MG63 (cell line): ENCODE results near the gene PLXND1. TPM values are rescaled to one million over a fixed set of nuclear protein-coding genes. Genes with fewer than 3 reads are reported as not detected.
"Not testable (repeated sequence)": the region's sequence is repeated elsewhere in the genome, so short reads cannot be mapped to it uniquely, and the experiment has no call there.

Experiments
- DNase-seq: peaks from one replicate; pipeline ENCODE4 v3.0.0-alpha.2; 2020
- H3K27me3 ChIP-seq: fragments of 250-450 bp; sonication (Bioruptor Pico); 2 replicates; pipeline ENCODE4 v1.5.1; 2020; ENCODE audit warnings: mild to moderate bottlenecking, moderate library complexity
- H3K36me3 ChIP-seq: fragments of 250-450 bp; sonication (Bioruptor Pico); 2 replicates; pipeline ENCODE4 v1.5.1; 2020; ENCODE audit warnings: mild to moderate bottlenecking, moderate library complexity
- H3K4me3 ChIP-seq: fragments of 250-450 bp; sonication (Bioruptor Pico); 2 replicates; pipeline ENCODE4 v1.5.1; 2020; ENCODE audit warnings: mild to moderate bottlenecking, moderate library complexity
- H3K9me3 ChIP-seq: fragments of 250-450 bp; sonication (Bioruptor Pico); 2 replicates; pipeline ENCODE4 v1.5.1; 2020; ENCODE audit warnings: mild to moderate bottlenecking, moderate library complexity
- total RNA-seq: library from RNA; depleted of rRNA; stranded (reverse); fragments of >200 nt; shearing (Covaris generic); gene quantifications from 2 replicates; pipeline ENCODE4 v1.2.3, GENCODE V29; 2014; ENCODE audit warnings: low replicate concordance; rRNA removed

The PLXND1 gene, protein sequence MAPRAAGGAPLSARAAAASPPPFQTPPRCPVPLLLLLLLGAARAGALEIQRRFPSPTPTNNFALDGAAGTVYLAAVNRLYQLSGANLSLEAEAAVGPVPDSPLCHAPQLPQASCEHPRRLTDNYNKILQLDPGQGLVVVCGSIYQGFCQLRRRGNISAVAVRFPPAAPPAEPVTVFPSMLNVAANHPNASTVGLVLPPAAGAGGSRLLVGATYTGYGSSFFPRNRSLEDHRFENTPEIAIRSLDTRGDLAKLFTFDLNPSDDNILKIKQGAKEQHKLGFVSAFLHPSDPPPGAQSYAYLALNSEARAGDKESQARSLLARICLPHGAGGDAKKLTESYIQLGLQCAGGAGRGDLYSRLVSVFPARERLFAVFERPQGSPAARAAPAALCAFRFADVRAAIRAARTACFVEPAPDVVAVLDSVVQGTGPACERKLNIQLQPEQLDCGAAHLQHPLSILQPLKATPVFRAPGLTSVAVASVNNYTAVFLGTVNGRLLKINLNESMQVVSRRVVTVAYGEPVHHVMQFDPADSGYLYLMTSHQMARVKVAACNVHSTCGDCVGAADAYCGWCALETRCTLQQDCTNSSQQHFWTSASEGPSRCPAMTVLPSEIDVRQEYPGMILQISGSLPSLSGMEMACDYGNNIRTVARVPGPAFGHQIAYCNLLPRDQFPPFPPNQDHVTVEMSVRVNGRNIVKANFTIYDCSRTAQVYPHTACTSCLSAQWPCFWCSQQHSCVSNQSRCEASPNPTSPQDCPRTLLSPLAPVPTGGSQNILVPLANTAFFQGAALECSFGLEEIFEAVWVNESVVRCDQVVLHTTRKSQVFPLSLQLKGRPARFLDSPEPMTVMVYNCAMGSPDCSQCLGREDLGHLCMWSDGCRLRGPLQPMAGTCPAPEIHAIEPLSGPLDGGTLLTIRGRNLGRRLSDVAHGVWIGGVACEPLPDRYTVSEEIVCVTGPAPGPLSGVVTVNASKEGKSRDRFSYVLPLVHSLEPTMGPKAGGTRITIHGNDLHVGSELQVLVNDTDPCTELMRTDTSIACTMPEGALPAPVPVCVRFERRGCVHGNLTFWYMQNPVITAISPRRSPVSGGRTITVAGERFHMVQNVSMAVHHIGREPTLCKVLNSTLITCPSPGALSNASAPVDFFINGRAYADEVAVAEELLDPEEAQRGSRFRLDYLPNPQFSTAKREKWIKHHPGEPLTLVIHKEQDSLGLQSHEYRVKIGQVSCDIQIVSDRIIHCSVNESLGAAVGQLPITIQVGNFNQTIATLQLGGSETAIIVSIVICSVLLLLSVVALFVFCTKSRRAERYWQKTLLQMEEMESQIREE (N-terminal part only)
- 5.8 and 21.9 TPM in 2 replicates for total RNA-seq

DNA sequence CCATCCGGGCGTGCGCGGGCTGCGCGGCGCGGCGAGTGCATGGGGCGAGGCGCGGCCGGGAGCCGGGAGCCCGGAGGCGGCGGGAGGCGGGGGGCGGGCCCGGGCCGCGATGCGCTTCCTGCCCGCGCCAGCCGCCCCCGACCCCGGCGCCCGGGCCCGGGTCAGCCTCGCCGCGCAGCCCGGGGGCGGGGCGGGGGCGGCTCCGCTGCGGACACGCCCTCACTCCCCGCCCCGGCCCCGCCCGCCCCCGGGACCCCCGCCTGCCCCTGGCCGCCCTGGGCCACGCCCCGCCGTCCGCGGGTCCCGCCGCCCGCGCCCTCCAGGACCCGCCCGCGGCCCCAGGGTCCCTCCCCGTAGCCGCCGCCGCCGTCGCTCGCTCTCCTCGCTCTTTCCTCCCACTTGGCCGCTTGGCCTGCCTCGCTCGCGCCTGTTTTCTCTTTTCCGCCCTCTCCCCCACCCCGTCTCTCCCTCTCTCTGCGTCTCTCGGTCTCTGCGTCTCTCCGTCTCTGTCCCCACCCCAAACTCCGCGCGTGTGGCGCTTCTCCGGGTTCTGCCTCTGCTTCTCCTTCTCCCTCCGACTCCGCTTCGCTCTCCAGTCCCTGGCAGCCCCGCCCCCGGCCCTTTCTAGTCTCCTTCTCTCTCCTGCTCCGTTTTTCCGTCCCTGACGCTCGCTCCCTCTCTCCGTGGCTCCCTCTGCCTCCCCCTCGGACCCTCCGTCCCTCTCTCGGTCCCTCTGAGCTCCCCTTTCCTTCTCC is at the start of gene PLXND1:
PLXND1 (minus strand) TSS at position 41 of the 755 bp plus-strand sequence; CDS start at position 4, 37 bp downstream.
- peak; percentile 80 for DNase-seq
- H3K36me3 ChIP-seq: no peaks in the 10 kb centered on the region
- no peaks in the 10 kb centered on the region for H3K9me3 ChIP-seq
- no peaks in the 10 kb centered on the region for H3K27me3 ChIP-seq
- H3K4me3 ChIP-seq: peak within 1 kb of the TSS; percentile 61

DNA sequence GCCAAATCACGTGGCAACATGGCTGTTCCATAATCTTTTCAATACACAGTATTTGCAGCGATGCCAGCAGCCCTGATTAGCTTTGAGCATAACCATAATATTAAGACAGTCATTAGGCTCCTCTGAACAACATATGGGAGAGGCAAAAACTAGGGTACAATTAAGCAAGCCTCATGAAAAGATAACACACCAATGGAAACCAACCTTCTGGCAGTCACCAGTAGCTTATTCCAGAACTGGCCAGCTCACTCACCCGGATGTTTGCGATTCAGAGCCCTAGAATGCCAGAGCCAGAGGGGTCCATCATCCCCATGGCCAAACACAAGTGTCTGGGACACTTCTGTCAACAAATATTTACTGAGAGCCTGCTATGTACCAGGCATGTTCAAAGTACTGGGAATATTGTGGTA is 48.8 kb upstream of the PLXND1 start:
- H3K27me3 ChIP-seq: no peaks in the 10 kb centered on the region
- H3K9me3 ChIP-seq: no peaks in the 10 kb centered on the region
- no peak overlapping the region for H3K4me3 ChIP-seq
- no peak for DNase-seq
- peaks cover 15% of the 10 kb centered on the region for H3K36me3 ChIP-seq

DNA sequence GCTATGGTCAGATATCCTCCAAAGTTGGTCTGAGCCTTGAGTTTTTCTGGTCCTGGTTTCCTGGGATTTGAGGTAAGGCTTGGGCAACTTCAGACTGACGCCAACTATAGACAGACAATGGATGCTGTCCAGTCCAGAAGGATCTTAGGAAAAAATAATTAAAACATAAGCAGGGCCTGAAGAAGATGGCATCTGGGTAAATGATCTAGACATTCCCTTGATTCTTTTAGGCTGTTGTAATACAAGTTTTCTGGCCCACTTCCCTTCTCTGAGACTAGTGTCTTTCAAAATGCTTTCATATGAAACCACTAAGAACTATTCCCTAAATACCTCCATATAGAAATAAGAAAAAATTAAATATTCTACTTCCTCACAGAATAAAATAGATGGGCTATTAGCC is 47.7 kb upstream of the PLXND1 start:
- Histone ChIP-seq H3K27me3 (no peaks in the 10 kb centered on the region), H3K36me3 (peaks cover 15% of the 10 kb centered on the region), H3K9me3 (no peaks in the 10 kb centered on the region), H3K4me3 (no peak overlapping the region)
- peak; percentile 10 for DNase-seq

DNA sequence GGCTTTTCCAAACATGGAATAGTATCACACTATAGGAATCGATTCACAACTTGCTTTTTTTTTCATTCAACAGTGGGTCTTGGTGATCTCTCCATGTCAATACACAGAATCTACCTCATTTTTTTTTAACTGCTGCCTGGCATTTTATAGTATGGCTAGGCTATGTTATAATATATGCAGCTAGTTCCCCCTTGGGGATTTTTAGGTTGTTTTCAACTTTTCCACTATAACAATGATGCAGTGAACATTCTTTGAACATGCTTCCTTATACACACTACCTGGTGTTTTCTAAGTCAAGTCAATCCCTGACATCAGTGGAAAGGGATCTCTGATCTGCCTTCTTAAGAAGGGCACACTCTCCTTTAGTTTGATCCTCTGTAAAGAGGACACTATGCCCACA is 46.5 kb upstream of the PLXND1 start:
- H3K36me3 ChIP-seq: peaks cover 15% of the 10 kb centered on the region
- no peak overlapping the region for H3K4me3 ChIP-seq
- H3K9me3 ChIP-seq: no peaks in the 10 kb centered on the region
- no peak for DNase-seq
- no peaks in the 10 kb centered on the region for H3K27me3 ChIP-seq

DNA sequence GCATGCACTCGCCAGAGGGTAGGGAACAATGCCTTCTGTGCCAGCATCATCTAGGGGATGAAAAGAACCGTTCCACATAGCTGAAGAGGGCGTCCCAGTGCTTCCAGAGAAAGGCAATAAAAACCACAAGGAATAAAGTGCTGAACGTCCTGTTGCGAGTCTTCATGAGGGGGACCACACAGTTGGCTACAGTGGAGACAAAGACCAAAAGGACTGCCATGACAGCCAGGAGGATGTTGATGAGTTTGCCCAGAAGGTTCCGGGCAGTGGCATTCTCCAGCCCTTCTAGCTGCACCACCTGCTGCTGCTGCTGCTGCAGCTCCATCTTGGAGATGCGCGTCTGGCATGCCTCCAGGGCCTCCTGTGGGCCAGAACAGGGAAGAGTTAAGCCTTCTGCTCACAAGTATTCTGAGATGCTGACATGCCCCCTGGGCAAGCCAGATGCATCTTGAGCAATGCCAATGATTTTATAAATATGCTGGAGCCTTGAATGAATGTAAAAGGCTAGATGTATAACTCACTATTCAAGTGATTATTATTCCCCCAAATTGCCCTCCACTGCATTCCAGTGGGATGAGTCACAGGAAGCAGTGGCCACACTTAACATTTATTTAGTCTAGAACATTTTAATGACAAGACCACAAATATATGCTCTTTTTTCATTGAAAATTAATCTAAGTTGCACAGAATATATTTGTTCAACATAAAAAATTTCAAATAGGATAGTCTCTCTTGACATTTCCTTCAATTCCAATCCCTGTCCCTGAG is 45.1 kb upstream of the PLXND1 start:
- DNase-seq: peak; percentile 86
- Histone ChIP-seq H3K9me3 (no peaks in the 10 kb centered on the region), H3K36me3 (peaks cover 15% of the 10 kb centered on the region), H3K27me3 (no peaks in the 10 kb centered on the region), H3K4me3 (no peak overlapping the region)

DNA sequence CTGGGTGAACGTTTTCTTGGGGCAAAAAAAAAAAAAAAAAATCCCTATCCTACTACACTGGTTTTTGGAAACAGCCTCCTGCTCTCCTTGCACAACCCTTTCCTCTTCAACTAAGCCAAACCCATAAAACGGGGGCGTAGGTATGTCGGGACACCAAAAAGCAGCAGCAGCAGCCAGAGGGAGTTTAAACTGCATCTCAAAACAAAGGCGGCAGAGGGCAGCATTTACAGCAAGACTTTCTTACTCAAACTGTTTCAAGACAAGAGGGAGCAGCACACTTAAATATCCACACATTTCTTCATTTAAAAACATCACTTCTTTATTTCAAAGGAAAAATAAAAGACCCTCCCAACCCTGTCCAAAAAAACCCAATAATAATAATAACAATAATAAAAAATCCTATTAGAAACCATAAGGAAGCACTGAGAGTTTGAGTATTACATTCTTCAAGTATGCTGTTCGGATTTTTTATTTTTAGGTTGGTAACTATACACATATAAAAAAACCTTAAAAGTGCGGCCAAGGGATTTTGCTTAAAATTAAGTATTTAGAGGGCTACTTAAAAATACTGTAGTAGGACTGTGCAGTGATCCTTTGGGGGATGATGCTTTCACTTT is 43.9 kb upstream of the PLXND1 start:
- Histone ChIP-seq H3K27me3 (no peaks in the 10 kb centered on the region), H3K36me3 (peaks cover 15% of the 10 kb centered on the region), H3K4me3 (no peak overlapping the region), H3K9me3 (no peaks in the 10 kb centered on the region)
- peak; percentile 76 for DNase-seq

DNA sequence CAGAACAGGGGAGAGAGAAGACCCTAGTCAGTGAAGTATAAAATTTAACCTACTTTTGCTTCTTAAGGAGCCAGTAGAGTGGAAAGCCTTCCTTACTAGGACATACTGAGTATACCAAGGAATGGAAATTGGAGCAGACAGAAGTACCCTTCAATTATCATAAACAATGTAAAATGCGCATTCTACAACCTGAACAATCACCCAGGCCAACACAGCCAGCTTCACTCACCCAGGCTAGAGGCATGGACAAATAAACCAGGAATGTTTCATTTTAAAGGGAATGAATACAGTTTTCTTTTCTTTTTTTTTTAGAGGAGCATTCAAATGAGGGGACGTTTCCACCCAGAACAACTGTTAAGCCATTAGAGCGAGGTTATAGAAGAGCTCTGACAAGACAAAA is 41.9 kb upstream of the PLXND1 start:
- H3K36me3 ChIP-seq: peaks cover 15% of the 10 kb centered on the region
- H3K27me3 ChIP-seq: no peaks in the 10 kb centered on the region
- no peaks in the 10 kb centered on the region for H3K9me3 ChIP-seq
- no peak for DNase-seq
- H3K4me3 ChIP-seq: no peak overlapping the region

DNA sequence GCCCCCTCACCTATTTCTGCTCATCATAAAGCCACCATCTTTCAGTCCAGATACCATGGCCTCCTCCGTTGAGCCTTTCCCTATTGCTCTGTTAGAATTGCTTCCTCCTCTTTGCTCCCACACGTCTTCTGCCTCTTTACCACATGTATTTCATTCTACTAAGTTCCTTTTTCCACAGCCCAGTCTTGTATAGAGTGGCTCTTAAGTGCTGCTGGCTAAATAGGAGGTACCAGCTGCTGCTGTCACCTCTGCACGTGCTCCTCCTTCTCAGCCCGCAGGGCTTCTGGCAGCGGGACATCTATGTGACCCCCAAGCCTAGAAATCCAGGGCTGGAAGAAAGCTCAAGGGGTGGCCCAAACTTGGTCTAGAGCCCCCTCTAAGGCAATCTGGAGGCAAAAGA is 38.8 kb upstream of the PLXND1 start:
- Histone ChIP-seq H3K4me3 (no peak overlapping the region), H3K9me3 (no peaks in the 10 kb centered on the region), H3K36me3 (no peaks in the 10 kb centered on the region), H3K27me3 (no peaks in the 10 kb centered on the region)
- no peak for DNase-seq

DNA sequence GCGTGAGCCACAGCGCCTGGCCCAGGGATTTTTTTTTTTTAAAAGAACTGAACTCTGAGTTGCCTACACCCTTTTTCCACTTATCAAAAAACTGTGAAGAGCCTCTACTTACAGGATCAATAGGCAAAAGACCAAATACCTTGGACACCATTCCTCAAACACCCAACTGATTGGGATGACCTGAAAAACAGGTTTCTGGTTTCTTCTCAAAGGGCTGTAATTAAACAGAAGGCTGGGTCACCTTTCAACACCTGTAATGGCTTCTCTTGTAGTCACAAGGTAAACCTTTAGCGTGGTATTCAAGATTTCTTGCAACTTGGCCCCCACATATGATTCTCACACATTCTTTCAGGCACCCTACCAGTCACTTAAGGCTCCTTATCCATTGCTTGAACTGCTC is 38.4 kb upstream of the PLXND1 start:
- Histone ChIP-seq H3K9me3 (no peaks in the 10 kb centered on the region), H3K27me3 (no peaks in the 10 kb centered on the region), H3K4me3 (no peak overlapping the region), H3K36me3 (no peaks in the 10 kb centered on the region)
- no peak for DNase-seq

DNA sequence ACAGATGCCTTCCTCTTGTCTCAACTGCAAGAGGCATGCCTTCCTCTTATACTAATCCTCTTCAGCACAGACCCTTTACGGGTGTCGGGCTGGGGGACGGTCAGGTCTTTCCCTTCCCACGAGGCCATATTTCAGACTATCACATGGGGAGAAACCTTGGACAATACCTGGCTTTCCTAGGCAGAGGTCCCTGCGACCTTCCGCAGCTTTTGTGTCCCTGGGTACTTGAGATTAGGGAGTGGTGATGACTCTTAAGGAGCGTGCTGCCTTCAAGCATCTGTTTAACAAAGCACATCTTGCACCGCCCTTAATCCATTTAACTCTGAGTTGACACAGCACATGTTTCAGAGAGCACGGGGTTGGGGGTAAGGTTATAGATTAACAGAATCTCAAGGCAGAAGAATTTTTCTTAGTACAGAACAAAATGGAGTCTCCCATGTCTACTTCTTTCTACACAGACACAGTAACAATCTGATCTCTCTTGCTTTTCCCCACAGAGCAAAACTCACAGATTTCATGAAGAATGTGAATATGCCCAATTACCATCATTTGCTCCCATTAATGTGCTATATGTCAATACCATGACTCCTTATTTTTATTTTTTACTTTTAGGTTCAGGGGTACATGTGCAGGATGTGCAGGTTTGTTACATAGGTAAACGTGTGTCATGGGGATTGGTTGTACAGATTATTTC is 35.2 kb upstream of the PLXND1 start:
- H3K4me3 ChIP-seq, H3K36me3 ChIP-seq: not testable (repeated sequence)

DNA sequence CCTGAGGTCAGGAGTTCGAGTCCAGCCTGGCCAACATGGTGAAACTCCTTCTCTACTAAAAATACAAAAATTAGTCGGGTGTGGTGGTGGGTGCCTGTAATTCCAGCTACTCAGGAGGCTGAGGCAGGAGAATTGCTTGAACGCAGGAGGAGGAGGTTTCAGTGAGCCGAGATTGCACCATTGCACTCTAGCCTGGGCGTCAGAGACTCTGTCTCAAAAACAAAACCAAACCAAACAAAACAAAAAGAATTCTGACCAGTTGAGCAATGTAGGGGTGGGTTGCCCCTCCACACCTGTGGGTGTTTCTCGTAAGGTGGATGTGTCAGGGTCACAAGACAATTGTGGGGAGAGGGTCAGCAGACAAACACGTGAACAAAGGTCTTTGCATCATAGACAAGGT is 34.5 kb upstream of the PLXND1 start:
- not testable (repeated sequence) for H3K36me3 ChIP-seq, H3K4me3 ChIP-seq, H3K9me3 ChIP-seq, DNase-seq, H3K27me3 ChIP-seq

More for the DNA sequence above, 35.2 kb upstream of the PLXND1 start:
- not testable (repeated sequence) for H3K27me3 ChIP-seq, DNase-seq, H3K9me3 ChIP-seq

DNA sequence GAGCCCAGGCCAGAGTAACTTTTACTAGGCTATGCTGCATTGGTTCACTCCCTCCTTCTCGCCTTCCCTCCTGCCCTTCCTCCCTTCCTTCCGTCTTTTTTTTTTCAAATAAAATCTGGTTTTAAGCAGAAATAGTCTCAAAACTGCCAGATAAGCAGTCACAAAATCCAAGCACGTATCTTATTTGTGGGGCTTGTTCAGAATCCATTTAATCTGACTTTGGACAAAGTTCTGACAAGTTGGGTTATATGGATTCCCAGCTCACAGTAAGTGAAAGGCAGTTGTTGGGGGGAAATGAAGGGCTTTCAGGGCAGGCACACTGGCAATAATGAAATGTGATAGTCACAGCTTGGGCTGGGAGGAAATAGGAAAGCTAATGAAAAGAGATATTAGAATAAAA is 32.0 kb upstream of the PLXND1 start:
- Histone ChIP-seq H3K27me3 (no peaks in the 10 kb centered on the region), H3K4me3 (no peak overlapping the region), H3K9me3 (peaks cover 5% of the 10 kb centered on the region; the same call in 1 of the 2 replicates), H3K36me3 (no peaks in the 10 kb centered on the region)
- no peak for DNase-seq

DNA sequence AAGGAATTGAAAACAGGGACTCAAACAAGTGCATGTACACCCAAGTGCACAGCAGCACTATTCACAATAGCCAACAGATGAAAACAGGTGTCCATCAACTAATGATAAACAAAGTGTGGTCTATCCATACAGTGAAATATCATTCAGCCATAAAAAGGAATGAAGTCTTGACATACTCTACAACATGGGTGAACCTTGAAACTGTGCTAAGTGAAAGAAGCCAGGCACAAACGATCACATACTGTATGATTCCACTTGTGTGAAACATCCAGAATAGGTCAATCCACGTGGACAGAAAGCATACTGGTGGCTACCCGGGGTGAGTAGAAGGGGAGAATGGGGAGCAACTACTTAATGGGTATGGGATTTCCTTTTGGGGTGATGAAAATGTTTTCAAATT is 29.6 kb upstream of the PLXND1 start:
- Histone ChIP-seq H3K36me3 (no peaks in the 10 kb centered on the region), H3K9me3 (peaks cover 5% of the 10 kb centered on the region; the same call in 1 of the 2 replicates), H3K4me3 (no peak overlapping the region), H3K27me3 (no peaks in the 10 kb centered on the region)
- DNase-seq: no peak

DNA sequence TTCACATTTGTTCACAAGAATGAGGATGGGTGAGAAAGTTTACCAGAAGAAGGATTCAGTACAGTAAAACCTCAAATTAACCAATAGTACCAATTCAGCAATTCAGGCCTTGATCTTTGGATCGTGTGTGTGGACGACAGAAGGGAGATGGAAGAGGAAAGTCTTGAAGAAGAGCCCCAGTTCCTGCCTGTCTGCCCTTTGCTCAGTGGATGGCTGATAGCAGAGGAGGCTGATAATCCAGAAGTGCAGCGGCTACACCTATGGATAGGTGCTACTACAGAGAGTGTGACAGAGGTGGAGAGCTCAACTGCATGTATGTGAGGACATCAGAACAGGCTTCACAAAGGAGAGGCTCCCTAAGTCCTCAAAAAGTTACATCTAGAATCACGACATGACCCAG is 29.2 kb upstream of the PLXND1 start:
- no peak overlapping the region for H3K4me3 ChIP-seq

More for the DNA sequence above, 29.2 kb upstream of the PLXND1 start:
- Histone ChIP-seq H3K27me3 (no peaks in the 10 kb centered on the region), H3K36me3 (no peaks in the 10 kb centered on the region), H3K9me3 (peaks cover 5% of the 10 kb centered on the region; the same call in 1 of the 2 replicates)
- no peak for DNase-seq
